Measurements from ENCODE around the gene CDH2. TPM values are rescaled to one million over a fixed set of nuclear protein-coding genes. Genes with fewer than 3 reads are reported as not detected.

Gene CDH2
- total and polyA plus RNA-seq, 2 experiments from 2014 or later: 14.7 to 36.9 TPM

- no peaks in the 10 kb centered on the region for H3K9me3 Mint-ChIP-seq
- H3K27ac ChIP-seq (ENCODE audit: low read depth): no peak overlapping the region
- H2AFZ ChIP-seq: no peak overlapping the region
- no peak overlapping the region for H3K4me2 ChIP-seq
- H3K4me3 Mint-ChIP-seq: no peak overlapping the region
- TF ChIP-seq, protein P1, sequence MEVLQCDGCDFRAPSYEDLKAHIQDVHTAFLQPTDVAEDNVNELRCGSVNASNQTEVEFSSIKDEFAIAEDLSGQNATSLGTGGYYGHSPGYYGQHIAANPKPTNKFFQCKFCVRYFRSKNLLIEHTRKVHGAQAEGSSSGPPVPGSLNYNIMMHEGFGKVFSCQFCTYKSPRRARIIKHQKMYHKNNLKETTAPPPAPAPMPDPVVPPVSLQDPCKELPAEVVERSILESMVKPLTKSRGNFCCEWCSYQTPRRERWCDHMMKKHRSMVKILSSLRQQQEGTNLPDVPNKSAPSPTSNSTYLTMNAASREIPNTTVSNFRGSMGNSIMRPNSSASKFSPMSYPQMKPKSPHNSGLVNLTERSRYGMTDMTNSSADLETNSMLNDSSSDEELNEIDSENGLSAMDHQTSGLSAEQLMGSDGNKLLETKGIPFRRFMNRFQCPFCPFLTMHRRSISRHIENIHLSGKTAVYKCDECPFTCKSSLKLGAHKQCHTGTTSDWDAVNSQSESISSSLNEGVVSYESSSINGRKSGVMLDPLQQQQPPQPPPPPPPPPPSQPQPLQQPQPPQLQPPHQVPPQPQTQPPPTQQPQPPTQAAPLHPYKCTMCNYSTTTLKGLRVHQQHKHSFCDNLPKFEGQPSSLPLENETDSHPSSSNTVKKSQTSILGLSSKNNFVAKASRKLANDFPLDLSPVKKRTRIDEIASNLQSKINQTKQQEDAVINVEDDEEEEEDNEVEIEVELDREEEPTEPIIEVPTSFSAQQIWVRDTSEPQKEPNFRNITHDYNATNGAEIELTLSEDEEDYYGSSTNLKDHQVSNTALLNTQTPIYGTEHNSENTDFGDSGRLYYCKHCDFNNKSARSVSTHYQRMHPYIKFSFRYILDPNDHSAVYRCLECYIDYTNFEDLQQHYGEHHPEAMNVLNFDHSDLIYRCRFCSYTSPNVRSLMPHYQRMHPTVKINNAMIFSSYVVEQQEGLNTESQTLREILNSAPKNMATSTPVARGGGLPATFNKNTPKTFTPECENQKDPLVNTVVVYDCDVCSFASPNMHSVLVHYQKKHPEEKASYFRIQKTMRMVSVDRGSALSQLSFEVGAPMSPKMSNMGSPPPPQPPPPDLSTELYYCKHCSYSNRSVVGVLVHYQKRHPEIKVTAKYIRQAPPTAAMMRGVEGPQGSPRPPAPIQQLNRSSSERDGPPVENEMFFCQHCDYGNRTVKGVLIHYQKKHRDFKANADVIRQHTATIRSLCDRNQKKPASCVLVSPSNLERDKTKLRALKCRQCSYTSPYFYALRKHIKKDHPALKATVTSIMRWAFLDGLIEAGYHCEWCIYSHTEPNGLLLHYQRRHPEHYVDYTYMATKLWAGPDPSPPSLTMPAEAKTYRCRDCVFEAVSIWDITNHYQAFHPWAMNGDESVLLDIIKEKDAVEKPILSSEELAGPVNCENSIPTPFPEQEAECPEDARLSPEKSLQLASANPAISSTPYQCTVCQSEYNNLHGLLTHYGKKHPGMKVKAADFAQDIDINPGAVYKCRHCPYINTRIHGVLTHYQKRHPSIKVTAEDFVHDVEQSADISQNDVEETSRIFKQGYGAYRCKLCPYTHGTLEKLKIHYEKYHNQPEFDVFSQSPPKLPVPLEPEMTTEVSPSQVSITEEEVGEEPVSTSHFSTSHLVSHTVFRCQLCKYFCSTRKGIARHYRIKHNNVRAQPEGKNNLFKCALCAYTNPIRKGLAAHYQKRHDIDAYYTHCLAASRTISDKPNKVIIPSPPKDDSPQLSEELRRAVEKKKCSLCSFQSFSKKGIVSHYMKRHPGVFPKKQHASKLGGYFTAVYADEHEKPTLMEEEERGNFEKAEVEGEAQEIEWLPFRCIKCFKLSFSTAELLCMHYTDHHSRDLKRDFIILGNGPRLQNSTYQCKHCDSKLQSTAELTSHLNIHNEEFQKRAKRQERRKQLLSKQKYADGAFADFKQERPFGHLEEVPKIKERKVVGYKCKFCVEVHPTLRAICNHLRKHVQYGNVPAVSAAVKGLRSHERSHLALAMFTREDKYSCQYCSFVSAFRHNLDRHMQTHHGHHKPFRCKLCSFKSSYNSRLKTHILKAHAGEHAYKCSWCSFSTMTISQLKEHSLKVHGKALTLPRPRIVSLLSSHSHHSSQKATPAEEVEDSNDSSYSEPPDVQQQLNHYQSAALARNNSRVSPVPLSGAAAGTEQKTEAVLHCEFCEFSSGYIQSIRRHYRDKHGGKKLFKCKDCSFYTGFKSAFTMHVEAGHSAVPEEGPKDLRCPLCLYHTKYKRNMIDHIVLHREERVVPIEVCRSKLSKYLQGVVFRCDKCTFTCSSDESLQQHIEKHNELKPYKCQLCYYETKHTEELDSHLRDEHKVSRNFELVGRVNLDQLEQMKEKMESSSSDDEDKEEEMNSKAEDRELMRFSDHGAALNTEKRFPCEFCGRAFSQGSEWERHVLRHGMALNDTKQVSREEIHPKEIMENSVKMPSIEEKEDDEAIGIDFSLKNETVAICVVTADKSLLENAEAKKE (CRISPR knock-in tag; IDR thresholded peaks at IDR 0.05): no peak
- TF ChIP-seq NANOG (IDR thresholded peaks at IDR 0.05; ENCODE audit: borderline replicate concordance) (no peak), CREB1 (CRISPR knock-in tag; IDR thresholded peaks at IDR 0.05; ENCODE audit: low read depth) (no peak), CTCF (conservative IDR thresholded peaks at IDR 0.05; ENCODE audit: low read depth in 2 of 2) (no peak), ZNF114 (CRISPR knock-in tag; IDR thresholded peaks at IDR 0.05) (no peak), POLR2AphosphoS5 (IDR thresholded peaks at IDR 0.05; ENCODE audit: low read depth) (no peak), EZH2 (IDR thresholded peaks at IDR 0.05; ENCODE audit: low read depth, unreplicated experiment) (no peak), STAT1 (IDR thresholded peaks at IDR 0.05; ENCODE audit: unreplicated experiment) (no peak), EZH2phosphoT487 (IDR thresholded peaks at IDR 0.05; ENCODE audit: unreplicated experiment) (no peak), ETS1 (IDR thresholded peaks at IDR 0.05) (no peak)
- no peak overlapping the region for H3K4me3 ChIP-seq
- no peaks in the 10 kb centered on the region for H3K79me2 ChIP-seq (replicated peaks; ENCODE audit: insufficient read depth)
- H3K36me3 ChIP-seq (ENCODE audit: insufficient read depth): no peaks in the 10 kb centered on the region
- H3K4me1 Mint-ChIP-seq: no peaks in the 10 kb centered on the region; the same call in 2 of the 3 replicates
- no peaks in the 10 kb centered on the region for H4K20me1 ChIP-seq (replicated peaks; ENCODE audit: insufficient read depth)
- DNase-seq (ENCODE audit: low spot score) (no peak), ATAC-seq (no peak)
- H3K27me3 Mint-ChIP-seq (ENCODE audit: insufficient read depth, low read depth, poor library complexity): peaks cover 1% of the 10 kb centered on the region
- H3K36me3 Mint-ChIP-seq (ENCODE audit: low read depth): no peaks in the 10 kb centered on the region
- H3K4me1 ChIP-seq (ENCODE audit: insufficient read depth): no peaks in the 10 kb centered on the region
- H3K27ac Mint-ChIP-seq: no peak overlapping the region
- no peaks in the 10 kb centered on the region; the same call in 1 of the 2 replicates for H3K9me2 ChIP-seq (ENCODE audit: insufficient read depth)
- H3K27me3 ChIP-seq (ENCODE audit: insufficient read depth): no peaks in the 10 kb centered on the region
- no peaks in the 10 kb centered on the region for H3F3A ChIP-seq (replicated peaks; ENCODE audit: low read depth)
Observed at GRCh38 chr18:28198620-28199019, 21.7 kb upstream of the CDH2 start.
